Islet of Langerhans (tissue), 1 donor: ENCODE data around the gene HNRNPM.
"Not testable (repeated sequence)": the region's sequence is repeated elsewhere in the genome, so short reads cannot be mapped to it uniquely, and the experiment has no call there.

Source experiments
- FAIRE-seq: peaks from one replicate; lab custom pipeline; 2011; peaks lifted over from hg19 to GRCh38; lab: Jason Lieb, UNC

The HNRNPM gene

GRCh38 chr19:8426283-8426682, 18.5 kb upstream of the HNRNPM start:
- FAIRE-seq, result no peak

- no peak for FAIRE-seq
Observed at GRCh38 chr19:8429044-8429443, 15.7 kb upstream of the HNRNPM start.

DNA sequence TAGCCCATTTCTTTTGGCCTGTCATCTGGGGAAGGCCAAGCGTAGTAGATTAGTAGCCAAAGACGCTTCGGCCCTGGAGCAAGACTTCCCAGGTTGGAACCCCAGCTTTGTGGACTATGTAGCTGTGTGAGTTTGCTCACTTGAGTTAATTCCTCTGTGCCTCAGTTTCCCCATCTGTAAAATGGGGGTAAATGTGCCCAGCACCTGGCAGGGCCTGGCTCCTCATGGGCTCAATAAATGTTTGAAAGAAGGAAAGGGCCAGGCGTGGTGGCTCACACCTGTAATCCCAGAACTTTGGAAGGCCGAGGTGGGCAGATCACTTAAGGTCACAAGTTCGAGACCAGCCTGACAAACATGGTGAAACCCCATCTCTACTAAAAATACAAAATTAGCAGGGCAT, 14.9 kb upstream of the HNRNPM start:
- FAIRE-seq, result no peak

DNA sequence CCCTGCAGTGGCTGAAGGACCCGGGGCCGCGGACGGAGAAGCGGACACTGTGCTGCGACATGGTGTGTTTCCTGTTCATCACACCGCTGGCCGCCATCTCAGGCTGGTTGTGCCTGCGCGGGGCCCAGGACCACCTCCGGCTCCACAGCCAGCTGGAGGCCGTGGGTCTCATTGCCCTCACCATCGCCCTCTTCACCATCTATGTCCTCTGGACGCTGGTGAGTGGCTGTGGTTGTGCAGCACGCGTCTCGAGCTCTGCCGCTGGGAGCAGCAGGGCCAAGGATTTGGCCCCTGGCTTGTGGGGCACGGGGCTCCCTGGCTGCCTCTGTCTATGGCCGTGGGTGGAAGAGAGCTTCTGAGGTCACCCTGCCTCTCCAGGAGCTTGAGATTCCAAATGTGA, 14.1 kb upstream of the HNRNPM start:
- no peak for FAIRE-seq

GRCh38 chr19:8438236-8438635, 6.5 kb upstream of the HNRNPM start:
- FAIRE-seq, result no peak

DNA sequence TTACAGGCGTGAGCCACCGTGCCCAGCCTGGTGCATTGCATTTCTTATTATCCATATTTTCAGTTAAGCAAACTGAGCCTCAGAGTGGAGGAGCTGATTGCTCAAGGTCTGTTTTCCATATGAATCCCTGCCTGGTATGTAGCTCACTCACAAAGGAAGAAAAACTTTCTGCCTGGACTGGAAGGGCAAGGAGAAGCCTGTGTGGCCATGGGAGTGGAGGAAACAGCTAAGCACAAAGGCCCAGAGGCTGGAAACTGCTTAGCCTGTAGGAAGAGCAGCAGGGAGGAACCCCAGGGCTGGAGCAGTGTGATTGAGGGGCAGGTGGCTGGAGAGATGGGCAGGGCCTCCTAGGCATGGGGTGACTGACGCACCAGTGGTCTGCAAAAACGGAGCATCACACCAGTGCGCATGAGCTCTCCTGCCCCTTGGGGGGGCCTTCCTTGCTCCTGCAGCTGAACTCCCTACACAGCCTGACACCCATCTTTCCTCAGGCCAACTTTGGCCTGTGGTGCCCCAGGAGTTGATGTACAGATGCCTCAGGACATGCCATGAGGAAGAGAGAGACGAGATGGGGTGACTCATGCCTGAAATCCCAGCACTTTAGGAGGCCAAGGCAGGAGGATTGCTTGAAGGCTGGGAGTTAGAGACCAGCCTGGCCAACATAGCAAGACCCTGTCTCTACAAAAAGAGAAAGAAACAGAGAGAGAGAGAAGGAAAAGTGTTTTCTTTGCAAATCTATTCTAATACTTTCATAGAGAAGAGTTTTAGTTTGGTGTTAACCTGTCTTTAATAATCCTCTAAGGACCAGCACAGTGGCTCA, 2.8 kb upstream of the HNRNPM start:
- no peak for FAIRE-seq

GRCh38 chr19:8444140-8444676, 567 bp upstream of the HNRNPM start:
- FAIRE-seq, result not testable (repeated sequence)

GRCh38 chr19:8445488-8446001, 770 bp downstream of the HNRNPM start:
- no peak for FAIRE-seq

GRCh38 chr19:8446061-8446709, 1.4 kb downstream of the HNRNPM start:
- no peak for FAIRE-seq

GRCh38 chr19:8449830-8450229, 5.1 kb downstream of the HNRNPM start:
- no peak for FAIRE-seq

DNA sequence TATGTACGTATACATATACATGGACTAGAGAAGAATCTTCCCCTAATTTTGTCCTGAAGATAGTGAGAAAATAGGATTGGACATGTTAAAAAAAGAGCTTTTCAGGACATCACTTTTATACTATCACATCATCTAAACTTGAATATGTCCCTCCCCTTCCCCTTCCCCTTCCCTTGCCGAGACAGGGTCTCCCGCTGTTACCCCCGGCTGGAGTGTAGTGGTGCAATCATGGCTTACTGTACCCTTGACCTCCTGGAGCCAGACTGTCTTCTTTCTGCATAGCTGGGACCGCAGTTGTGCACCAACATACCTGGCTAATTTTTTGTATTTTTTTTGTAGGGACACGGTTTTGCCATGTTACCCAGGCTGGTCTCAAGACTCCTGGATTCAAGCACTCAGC, 6.6 kb downstream of the HNRNPM start:
- FAIRE-seq, result no peak

- peak; percentile 84 for FAIRE-seq
Observed at GRCh38 chr19:8451885-8452284, 7.1 kb downstream of the HNRNPM start.

GRCh38 chr19:8452446-8453123, 7.8 kb downstream of the HNRNPM start:
- no peak for FAIRE-seq

GRCh38 chr19:8453616-8454015, 8.8 kb downstream of the HNRNPM start:
- no peak for FAIRE-seq

DNA sequence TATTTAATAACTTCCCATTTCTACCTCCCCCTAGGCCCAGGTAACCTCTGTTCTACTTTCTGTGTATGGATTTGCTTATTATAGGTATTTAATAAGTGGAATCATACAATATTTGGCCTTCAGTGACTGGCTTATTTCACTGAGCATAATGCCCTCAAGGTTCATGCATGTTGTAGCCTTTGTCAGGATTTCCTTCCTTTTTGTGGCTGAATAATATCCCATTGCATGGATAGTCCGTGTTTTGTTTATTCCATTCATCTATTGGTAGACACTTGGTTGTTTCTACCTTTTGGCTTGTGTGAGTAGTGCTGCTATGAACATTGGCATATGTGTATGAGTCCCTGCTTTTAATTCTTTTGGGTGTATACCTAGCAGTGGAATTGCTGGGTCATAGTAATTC, 9.4 kb downstream of the HNRNPM start:
- no peak for FAIRE-seq

DNA sequence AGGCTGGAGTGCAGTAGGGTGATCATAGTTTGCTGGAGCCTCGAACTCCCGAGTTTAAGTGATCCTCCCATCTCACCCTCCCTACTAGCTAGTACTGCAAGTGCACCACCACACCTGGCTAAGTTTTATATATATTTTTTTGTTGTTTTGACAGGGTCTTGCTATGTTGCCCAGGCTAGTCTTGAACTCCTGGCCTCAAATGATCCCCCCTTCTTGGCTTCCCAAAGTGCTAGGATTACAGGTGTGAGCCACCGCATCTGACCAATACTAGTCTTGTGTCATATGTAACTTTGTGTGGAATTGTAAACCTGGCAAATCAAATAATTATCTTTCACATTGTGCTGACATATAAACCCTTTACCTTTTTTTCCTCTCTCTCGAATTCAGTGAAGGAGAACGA, 10.2 kb downstream of the HNRNPM start:
- FAIRE-seq, result no peak

DNA sequence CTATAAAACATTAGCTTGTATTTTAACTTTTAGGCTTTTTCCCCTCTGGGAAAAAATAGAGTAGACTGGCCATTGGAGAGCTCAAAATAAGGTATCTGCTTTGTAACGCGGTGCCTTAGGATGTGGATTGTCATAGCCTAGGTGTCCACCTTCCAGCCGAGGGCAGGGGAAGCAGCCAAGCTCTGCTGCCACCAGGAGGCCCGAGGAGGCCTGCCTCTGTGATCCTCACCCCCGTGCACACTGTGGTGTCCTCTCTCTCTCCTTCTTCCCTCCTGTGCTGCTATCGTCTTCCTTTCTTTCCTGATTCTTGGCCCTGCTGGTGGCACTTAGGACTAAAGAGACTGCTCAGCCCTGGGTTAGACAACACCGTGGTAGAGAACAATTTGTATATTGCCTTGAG, 11.3 kb downstream of the HNRNPM start:
- FAIRE-seq, result no peak

DNA sequence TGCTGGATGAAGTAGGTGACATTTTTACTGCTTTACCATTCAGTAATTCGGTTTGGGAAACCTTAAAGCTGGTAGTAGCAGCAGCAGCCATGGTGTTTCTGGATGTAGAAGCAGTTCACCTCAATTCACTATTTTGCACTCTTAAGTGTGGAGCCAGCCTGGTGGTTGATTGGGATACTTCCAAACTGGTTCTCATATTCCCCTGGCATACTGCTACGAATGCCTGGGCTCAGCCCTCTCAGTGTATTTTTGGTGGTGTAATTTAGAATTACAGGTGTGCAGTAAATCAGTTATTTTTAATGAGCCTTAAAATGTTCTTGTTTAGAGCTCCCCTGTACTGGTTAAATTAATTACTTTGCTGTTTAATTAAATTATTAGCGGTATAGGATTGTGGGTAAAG, 12.4 kb downstream of the HNRNPM start:
- no peak for FAIRE-seq

DNA sequence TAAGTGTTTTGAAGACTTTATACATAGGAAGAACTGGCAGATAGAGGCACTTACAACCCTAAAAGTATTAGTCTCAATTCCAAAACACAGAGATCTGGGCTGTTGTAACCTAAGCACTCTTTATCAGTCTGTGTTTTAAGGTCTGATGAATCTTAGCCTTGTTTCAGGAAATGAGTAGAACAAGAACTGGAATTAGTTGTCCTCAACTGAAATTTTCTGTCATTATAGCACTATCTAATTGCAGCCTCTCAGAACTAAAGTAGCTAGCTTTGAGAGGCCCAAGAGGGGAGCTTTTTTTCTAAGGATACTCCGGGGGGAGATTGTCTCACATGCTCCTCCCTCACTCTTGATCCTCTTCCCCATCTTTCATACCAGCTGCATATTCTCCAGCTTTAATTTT, 13.1 kb downstream of the HNRNPM start:
- no peak for FAIRE-seq

DNA sequence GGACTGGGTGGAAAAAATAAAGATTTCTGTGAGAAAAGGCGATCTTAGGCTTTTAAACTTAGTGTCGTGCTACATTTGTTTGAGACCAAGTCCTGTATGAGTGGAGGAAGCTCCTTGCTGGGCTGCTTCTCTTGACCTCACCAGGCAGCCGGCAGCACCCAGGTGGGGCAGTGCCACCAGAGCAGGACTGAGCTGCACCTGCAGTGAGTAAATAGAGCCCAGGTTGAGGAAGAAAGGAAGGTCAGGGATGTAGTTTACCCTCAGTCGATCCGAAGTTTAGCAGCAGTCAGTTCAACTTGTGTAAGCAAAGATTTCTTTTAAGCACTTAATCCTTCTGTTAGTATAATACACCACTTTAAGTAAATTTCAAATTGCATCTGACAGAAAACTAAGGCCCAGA, 13.6 kb downstream of the HNRNPM start:
- FAIRE-seq, result no peak

GRCh38 chr19:8459095-8459494, 14.3 kb downstream of the HNRNPM start:
- FAIRE-seq, result no peak

GRCh38 chr19:8459520-8460270, 14.9 kb downstream of the HNRNPM start:
- FAIRE-seq, result no peak
